HG02943 (cell line): ENCODE data around the gene CENPO.

Source experiments
- ATAC-seq: cut with Tn5 transposase; IDR thresholded peaks from one replicate; pipeline ENCODE4 v1.9.1; 2021; ENCODE audit warnings: mild to moderate bottlenecking, low read depth, moderate library complexity; ENCODE audit not compliant: unreplicated experiment

Gene CENPO

GRCh38 chr2:24857746-24858145, 64.5 kb downstream of the CENPO start:
- no peak for ATAC-seq

- no peak for ATAC-seq
Observed at GRCh38 chr2:24858996-24859395, 65.8 kb downstream of the CENPO start.

GRCh38 chr2:24859968-24860600, 66.9 kb downstream of the CENPO start:
- no peak for ATAC-seq

DNA sequence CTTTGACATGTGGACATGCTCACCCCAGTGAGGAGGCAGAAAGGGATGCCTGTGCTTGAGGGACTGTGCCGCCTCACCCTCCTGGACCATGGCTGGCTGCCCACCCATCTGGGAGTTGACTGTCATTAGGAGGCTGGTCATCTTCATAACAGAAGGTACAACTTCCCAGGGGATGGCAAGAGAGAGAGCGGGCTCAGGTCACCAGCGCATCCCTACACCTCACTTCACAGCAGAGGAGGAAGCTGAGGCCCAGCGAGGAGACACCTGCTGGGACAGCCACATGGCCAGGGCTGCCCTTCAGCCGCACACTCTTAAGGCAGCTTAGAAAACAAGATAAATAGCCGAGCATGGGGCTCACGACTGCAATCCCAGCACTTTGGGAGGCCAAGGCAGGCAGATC, 67.4 kb downstream of the CENPO start:
- ATAC-seq: no peak

GRCh38 chr2:24861500-24861899, 68.3 kb downstream of the CENPO start:
- no peak for ATAC-seq

DNA sequence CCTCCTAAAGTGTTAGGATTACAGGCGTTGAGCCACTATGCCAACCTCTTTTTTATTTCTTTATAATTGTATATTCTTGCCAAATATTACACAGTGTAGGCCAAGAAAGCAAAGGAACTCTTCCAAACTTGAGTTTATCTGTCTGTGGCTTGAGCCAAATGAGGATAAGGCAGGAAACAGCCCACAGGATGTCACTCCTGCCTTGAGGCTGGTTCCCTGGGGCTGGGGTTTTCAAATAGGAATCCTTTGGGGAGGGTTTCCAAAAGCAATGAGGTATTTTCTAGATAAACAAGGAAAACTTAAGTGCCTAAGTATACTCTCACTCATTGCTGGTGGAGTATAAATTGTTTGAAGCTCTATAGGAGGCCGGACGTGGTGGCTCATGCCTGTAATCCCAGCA, 70.4 kb downstream of the CENPO start:
- no peak for ATAC-seq

DNA sequence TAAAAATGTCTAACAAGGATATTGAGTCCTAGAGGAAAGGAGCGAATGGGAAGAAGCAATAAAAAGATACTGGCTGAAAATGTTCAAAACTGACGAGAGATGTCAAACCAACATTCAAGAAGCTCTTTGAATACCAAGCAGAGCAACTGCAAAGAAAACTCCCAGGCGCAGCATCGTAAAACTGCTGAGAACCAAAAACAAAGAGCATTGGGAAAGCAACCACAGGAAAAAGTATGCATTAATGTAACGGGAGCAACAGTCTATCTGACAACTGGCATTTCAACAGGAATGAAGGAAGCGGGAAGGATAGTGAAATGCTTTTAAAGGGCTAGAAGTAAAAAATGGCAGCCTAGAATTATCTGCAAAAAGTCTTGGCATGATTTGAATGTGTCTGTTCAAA, 73.7 kb downstream of the CENPO start:
- no peak for ATAC-seq

- ATAC-seq: no peak
Observed at GRCh38 chr2:24870440-24870839, 77.2 kb downstream of the CENPO start.

DNA sequence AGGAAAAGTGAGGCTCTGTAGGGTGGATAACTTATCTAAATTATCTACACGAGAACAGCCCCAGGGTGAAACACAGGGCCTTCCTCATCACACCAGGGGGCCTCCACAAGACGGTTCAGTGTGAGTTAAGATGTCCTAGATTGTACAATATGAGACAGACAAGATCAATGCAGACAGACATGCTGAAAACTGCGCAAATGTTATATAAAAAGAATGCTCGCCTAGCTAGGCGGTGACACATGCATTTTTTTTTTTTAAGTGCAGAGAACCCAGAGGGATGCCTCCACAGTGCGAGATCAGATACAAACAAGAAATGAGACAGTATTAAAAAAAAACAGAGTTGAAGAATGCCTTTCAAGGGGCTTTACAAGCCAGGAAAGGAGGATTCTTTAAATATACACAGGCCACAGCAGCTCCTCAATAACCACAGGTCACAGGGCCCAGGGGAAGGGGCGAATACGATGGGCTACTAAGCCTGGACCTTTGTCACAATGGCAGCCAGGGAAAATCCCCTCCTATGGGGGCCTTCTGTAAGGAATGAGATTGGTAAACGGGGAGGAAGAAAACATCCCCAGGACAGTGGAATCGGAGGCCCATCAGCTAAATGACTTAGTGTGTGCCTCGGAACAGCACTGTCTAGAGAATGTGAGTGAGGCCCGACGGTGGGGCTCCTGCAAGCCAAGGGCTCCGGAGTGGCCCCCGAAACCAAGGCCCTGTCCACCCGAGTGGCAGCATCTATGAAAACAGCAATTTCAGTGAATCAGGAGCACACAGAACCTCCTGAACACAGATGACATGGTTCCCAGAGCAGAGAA, 77.9 kb downstream of the CENPO start:
- ATAC-seq: no peak

- ATAC-seq: no peak
Observed at GRCh38 chr2:24871852-24872333, 78.7 kb downstream of the CENPO start.
